Measurements from ENCODE around the gene ARHGEF3.

Gene ARHGEF3

DNA sequence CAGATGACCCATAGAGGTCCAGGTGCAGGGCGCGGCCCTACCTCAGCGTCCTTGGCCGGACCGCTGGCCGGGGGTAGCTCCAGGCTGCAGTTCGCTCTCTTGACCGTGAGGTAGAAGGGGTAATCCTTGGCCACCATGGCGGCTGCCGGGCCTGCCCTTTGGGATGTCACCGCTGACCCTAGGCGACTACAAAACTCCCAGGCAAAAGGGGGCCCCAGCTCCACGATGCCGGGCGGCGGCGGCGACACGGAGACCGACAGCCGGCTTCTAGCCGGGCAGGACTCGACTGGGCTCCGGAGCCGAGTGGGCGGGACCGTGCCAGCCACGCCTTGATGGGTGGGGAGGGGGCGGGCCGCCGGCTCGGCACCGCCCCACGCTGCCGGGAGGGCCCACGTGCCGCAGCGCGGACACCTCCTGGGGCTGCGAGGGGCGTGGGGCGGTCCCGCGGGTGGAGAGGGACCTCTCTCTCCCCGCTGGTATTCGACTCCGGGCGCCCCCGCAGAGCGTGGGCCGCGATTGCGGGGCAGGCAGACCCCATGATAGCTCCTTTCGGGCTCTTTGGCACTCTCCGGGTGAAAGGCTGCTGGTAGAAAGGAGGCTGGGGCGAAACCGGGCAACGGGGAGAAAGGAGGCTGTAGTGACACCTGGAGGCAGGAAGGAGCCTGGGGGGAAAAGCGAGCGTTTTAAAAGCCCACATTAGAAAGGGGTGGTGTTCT, at the start of gene ARHGEF3:
Gene ARHGEF3, minus strand, starts transcription at position 288 of the 716 bp plus-strand sequence. Its CDS starts 151 bp downstream, at position 137.
- peak; percentile 88 for DNase-seq

- no peak for DNase-seq
These were observed 47.9 kb upstream of the ARHGEF3 start for GRCh38 chr3:56849698-56850097.

DNA sequence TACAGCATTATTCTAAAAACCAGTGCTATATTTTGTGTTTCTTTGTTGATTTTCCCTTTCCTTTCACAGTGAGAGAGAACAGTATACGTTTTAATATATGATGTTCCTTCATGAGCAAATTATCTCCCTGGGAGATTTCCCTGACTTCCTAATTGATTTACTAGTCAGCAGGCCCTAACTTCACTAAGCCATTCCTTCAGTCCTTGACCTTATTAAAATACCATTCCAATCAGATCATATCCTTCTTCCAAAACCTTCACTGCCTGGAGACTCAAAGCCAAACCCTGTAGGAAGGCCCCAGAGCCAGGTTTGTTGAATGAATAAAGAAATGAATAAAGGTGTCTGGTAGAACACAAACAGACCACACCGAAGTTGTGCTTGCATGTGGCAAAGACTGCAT, 43.8 kb upstream of the ARHGEF3 start:
- no peak for DNase-seq

DNA sequence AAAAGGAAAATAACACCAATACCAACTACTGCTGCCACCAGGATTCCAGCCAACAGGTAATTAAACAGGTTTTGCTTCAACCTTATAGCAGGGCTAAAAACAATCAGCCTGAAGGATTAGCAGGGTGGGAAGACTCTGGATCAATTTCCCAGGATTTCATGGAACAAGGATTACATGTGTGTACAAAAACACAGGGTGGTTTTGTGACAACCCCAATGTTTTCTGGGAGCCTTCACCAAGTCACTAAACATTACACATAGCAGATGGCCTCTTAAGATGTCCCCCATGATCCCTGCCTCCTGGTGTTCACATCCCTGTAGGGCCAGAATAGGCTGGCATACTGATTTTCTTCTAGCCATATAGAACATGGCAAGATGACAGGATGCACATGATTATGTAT, 42.8 kb upstream of the ARHGEF3 start:
- no peak for DNase-seq

- no peak for DNase-seq
These were observed 38.3 kb upstream of the ARHGEF3 start for GRCh38 chr3:56839784-56840715.

DNA sequence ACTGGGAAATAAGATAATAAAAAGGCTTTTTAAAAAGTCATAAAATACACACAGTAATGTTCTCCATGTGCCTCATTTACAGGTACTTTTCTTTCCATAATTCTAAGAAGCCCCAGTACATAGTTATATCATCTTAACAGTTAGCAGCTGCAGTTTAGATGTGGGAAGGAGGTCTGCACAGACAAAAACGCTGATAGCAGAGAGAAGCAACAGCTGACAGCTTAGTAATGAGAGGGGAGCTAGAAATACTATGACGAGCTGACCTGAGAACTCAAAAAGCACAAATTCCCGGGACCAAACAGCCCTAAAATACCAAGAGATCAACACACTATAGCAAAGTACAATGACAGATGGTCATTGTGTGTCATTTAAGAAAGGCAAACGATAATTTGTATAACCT, 36.7 kb upstream of the ARHGEF3 start:
- no peak for DNase-seq

DNA sequence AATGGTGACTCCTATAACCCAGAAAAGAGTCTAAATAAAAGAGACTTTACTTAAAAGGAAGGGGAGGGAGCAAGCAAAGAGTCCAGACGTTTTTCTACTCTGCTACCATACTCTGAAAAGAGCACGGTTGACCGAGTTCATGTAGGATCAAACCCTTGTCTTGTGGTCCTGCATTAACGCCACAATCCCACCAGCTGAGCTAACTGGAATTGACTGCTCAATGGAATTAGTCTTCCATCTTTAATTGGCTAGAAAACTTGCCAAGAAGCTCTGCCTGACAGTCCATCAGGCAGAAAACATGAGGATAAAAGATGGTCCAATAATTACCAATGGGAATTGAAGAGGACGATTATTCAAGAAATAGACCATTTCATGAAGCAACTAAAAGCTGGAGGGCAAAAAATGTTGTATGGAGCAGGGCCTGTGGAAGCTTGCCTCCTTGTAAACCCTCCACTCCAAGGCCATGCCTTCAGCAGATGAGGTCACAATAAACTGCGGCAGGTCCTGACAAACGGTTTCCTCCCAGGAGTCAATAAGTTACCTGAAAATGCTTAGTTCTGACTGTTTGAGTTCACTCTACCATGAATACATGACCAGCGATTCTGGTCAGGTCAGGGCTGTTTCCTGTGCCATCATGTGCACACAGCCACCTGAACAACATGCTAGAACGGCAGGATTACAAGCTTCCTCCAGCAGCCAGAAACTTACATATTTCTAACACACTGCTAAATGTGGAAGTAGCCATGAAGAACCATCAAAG, 35.6 kb upstream of the ARHGEF3 start:
- DNase-seq: no peak

DNA sequence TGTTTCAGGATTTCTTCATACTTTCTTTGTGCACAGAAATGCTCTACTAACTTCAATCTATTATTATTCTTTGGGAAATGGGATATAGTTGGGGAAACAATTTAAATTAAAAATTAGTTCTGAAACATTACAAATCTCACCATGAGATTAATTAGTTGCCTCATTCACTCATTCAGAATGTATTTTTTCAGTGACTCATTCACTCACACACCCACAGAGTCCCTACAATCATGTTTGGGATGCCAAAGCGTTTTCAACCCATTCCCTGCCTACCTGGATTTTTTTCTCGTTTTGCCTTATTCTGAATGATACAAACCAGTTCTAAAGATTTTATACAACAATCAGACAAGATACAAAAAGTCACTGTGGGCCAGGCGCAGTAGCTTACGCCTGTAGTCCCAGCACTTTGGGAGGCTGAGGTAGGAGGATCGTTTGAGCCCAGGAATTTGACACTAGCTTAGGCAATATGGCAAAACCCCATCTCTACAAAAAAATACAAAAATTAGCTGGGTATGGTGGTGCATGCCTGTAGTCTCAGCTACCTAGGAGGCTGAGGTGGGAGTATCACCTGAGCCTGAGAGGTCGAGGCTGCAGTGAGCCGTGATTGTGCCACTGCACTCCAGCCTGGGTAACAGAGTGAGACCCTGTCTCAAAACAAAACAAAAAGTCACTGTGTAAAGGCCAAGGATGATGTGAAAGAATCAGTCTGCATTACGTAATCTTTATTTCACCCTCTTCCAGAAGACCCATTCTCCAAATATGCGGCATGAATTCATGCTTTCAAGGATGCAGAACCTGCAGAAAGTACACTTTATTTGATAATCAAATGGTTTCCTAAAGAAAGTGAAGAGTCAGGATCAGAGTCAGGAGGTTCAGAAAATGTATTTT, 34.8 kb upstream of the ARHGEF3 start:
- no peak for DNase-seq

GRCh38 chr3:56835650-56836227, 34.0 kb upstream of the ARHGEF3 start:
- no peak for DNase-seq

DNA sequence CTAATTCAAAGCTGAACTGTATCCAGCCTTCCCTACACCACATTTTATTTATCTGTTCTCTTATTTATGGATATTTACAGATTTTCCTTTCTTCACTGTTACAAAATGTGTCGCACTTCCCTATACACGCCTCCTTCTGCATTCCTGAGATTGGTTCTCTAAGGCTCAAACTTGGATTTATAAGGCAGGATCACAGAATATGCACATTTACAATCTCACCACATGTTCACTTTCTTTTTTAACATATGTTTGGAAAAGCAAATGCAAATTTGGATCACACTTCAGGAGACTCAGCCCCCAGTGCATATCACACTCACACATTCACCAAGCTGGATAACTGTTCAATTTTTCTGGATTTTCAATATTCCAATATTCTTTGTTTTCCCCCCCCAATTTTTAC, 31.8 kb upstream of the ARHGEF3 start:
- no peak for DNase-seq

GRCh38 chr3:56833022-56833421, 31.3 kb upstream of the ARHGEF3 start:
- DNase-seq: no peak

DNA sequence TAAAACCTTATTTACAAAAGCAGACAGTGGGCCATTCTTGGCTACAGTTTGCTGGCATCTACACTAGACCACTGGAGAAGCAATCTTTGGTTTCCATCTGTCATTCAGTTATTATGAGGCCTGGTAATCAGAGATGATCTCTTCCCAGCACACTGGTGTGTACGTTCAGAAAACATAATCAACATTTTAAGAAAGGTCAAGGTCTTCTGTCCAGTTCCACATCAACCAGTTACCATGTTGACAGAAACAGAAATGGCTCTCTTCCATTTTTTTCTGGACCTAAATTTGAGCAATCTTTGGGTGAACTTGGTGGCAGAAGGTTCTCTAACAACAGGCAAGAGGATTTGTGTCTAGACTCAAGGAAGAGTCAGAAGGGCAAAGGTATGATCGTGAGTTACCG, 29.8 kb upstream of the ARHGEF3 start:
- DNase-seq: no peak

GRCh38 chr3:56830884-56831283, 29.1 kb upstream of the ARHGEF3 start:
- DNase-seq: no peak

DNA sequence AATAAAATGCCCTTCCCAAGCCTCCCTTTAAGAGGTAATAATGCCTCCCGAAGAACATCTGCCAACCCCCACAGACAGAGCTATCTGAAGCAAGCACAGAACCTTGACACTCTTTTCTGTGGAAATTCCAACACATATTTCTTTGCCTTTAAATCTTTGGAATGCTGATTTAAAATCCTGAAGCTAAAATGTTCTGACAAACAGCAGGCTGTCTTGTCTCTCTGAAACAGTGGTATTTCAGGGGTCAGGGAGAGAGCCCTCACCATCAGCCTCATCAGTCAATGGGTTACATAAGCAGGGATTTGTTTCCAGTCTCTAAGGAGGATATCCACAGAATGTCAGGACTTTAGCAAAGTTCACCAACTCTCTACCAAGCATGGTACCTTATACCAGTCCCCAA, 27.8 kb upstream of the ARHGEF3 start:
- no peak for DNase-seq

DNA sequence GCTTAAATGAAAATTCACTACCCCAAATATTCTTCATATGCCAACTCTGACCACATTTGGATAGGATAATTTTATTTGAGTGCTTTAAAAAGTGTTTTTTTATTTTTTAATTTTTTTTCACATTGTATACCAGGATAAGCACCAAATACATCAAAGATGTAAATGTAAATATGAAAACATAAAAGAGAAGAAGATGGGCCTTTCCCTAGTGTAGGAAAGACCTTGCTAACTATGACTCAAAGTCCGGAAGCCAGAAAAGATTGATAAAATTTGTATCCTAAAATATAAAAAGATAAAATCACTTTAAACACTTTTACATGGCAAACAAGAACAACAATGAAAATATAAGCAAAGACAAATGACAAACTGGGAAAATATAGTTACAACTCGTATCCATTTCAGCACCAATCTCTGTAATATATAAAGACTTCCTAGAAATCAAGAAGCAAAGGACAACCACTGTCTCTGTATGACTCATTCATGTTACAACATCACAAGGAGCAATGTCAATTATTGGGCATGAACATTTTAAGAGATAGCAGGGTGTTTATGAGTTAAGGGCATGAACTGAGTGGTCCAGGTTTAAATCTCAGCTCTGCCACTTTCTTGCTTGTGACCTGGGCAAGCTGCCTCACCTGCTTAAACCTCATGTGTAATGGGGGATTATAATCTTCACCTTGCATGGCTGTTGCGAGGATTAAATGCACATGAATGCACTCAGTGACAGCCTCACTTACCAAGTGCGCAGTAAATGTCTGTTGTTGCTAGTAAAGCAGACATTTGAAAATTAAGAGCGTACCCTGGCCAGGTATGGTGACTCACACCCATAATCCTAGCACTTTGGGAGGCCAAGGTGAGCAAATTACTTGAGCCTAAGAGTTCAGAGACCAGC, 25.3 kb upstream of the ARHGEF3 start:
- no peak for DNase-seq

DNA sequence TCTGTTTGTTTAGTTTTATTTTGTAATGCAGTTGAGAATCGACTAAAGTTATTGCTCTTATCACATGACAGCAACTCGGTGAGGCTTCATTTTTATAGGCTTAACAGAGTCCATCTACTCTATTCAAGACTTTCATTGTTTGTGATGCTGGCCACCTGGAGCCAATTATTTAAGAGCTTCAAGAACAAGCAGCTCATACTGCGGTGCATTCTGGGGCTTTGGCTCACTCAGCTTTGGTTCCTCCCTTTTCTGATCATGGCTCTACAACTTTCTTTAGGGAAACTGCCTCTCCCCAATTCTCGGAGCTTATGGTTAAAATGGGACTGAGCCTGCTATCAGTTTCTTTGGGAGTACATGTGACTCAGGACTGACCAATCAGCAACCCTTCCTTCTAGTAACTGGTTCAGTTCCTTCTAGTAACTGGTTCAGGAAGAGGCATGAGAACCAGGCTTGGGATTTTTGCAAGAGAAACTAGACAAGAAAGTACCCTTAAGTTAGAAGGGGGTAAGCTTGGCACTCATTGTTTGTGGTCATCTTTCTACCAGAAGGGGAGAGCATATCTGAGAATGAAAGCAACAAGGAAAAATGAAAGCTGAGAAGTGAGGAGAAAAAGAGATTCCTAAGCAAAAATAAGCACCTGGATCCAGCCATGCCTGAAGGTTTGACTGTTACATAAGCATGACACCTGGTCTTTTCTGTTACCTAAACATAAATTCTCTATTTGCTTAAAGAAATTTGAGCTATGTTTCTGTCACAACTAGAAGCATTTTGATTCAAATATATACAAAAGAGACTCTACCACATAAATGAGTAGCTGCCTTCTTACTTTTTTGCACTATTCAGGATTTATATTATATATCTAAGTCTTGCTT, 24.1 kb upstream of the ARHGEF3 start:
- DNase-seq: no peak

- DNase-seq: no peak
These were observed 22.4 kb upstream of the ARHGEF3 start for GRCh38 chr3:56823984-56824703.

GRCh38 chr3:56823421-56823926, 21.7 kb upstream of the ARHGEF3 start:
- no peak for DNase-seq

DNA sequence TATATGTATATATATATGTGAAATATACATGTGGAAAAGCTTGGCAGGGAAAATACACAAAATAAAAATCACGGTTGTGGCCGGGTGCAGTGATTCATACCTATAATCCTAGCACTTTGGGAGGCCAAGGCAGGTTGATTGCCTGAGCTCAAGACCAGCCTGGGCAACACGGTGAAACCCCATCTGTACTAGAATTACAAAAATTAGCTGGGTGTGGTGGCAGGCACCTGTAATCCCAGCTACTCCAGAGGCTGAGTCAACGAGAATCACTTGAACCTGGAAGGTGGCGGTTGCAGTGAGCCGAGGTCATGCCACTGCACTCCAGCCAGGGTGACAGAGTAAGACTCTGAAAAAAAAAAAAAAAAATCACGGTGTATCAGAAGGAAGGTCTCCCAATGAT, 20.8 kb upstream of the ARHGEF3 start:
- DNase-seq: no peak

All from femur (tissue), 1 donor.